LNCAP (cell line): ENCODE measurements around the gene NOL4L.

ENCODE experiments used
- CTCF ChIP-seq: fragments of 450-650 bp; IDR thresholded peaks from 2 replicates; pipeline ENCODE4 v1.5.1; 2017; ENCODE audit warnings: mild to moderate bottlenecking

The NOL4L gene

GRCh38 chr20:32444474-32445220, 140.5 kb downstream of the NOL4L start:
- TF ChIP-seq CTCF: no peak

DNA sequence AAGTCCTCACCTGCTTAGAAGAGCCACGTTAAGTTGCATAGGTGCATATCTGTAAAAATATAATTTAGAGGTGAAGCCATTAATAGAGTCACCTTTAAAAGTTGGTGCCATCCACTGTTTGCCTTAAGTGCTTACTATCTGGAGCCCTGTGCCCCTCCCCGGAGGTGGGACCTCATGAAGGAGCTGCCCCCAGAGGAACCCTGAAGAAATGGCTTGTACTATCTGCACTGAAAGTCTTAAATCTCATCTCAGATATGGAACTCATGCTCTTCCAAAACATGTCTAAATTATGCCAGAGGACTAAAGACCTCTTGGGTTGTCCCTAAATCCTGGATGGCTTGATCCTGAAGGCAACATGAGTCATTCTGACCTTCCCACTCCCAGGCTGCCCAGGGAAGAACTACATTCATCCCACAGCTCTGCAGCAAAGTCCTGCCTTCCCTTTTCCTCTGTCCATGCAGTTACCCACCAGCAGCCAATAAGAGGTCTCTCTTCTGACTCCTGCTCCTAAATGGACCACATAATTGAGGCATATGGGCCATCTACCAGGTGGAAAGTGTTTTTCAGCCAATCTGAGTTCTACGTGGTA, 141.7 kb downstream of the NOL4L start:
- TF ChIP-seq CTCF: no peak

DNA sequence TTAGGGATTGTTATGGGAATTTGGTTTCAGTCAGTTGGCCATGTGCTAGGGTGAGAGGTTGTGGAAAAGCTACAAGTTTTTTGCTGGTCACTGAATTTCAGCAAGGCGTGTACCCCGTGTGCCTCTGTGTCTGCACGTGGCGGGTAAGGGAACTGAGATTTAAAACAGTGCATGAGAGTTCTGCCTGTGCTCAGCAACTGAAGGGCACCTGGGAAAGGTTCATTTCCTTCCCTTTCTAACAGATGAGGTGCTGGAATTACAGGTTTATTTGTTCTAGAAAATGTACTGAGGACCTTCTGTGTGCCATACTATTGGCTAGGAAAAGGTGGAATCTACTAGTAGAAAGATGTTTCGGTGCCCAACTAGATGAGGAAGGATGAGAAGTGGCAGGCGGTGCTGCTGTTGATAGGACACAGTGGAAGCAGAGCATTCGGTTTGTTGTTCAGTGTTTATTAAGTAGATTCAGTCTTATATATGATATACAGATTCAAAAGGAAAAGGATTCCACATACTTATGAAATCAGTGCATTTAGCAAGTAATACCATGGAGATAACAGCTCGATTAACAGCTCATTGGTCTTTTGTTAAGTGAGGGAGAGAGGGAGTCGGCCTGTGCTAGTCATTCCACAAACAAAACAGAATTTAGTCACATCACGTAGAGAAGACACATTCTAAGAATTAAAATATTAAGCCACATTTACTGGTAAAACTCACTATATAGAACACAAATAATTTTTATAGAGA, 142.3 kb downstream of the NOL4L start:
- TF ChIP-seq CTCF: no peak

DNA sequence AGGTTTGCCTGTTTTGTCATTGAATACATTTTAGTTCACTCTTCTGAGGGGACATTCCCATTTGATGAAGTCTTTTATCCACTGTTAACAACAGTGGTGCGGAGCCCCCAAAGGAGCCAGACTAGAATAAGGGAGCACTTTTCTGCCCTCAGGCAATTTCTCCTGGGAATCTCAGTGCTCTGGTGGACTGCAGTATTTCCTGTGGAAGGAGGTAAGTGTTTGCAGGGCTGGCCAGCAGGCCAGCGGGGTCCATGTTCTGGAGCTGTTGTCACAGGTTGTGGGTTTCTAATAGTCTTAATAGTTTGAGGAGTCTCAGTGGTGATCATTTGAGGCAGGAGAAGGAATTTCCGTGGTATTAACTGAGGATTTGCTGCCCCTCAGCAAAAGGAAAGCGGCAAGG, 143.5 kb downstream of the NOL4L start:
- no peak for TF ChIP-seq CTCF

DNA sequence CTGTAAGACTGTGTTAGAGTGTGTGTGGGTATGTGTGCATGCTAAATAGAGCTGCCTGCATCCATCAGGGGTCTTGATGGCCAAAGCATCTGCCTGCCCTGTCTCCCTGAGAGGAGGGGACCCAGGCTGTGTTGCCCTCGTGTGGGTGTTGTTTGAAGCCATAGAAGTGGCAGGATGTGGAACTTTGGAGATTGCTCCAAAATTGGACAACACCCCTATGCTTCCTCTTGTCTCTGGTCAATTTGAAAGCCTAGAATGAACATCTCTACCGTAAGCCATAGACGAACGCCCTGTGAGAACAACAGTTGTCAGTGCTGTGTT, 144.4 kb downstream of the NOL4L start:
- no peak for TF ChIP-seq CTCF

GRCh38 chr20:32440069-32440757, 144.9 kb downstream of the NOL4L start:
- TF ChIP-seq CTCF: no peak

GRCh38 chr20:32439132-32439829, 145.9 kb downstream of the NOL4L start:
- no peak for TF ChIP-seq CTCF
